NCI-H460 (cell line): ENCODE data around the gene CEACAM21. TPM values are rescaled to one million over a fixed set of nuclear protein-coding genes. Genes with fewer than 3 reads are reported as not detected.

ENCODE experiments used
- DNase-seq: peaks from one replicate; pipeline ENCODE4 v3.0.0-alpha.2; 2016; ENCODE audit warnings: low read depth; ENCODE audit errors: extremely low read depth
- total RNA-seq: library from RNA; depleted of rRNA; stranded (reverse); fragments of >200 nt; shearing (Covaris generic); gene quantifications from 2 replicates; pipeline ENCODE4 v1.2.3, GENCODE V29; 2014

Gene CEACAM21
- total RNA-seq, 1 experiment from 2014 or later: not detected

DNA sequence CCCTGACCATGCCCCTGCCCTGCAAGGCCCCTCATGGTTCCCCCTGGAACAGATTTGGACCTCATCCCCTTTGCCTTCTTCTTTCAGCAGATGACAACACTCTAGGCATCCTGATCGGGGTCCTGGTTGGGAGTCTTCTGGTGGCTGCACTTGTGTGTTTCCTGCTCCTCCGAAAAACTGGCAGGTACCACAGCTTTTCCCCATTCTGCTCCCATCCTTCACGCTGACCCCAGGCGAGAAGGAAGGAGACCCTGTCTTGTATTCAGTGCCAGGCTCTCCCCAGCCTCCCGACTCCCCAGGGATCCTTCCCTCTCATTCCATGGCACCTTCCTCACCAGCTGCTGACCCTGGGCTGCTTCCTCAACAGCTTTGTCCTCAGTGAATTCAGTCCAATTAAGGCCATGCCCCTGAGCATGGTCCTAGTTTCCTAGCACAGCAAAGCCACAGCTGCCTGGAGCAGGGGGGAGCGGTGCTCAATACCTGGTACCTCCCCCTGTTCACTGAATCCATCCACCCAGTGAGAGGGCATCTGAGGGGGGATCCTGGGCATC lies 8.4 kb downstream of the CEACAM21 start:
- DNase-seq: no peak

GRCh38 chr19:41584931-41585330 lies 9.0 kb downstream of the CEACAM21 start:
- DNase-seq: no peak

- DNase-seq: no peak
Observed at GRCh38 chr19:41586064-41586463, 10.1 kb downstream of the CEACAM21 start.

GRCh38 chr19:41587101-41587837 lies 11.3 kb downstream of the CEACAM21 start:
- DNase-seq: no peak

DNA sequence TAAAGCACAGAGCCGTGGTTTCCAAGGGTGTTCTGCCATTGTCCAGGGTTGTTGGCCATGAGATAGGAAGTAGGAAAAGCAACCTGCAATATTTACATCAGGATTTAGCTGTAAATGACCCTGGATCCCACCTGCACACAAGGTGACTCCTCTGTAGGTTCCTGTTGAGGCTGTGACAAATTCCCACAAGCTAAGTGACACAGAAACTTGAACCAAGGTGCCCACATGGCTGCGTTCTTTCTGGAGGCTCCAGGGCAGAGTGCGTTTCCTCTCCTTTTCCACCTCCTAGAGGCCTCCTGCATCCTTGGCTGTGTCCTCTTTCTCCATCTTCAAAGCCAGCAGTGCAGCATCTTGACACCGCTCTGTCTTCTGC lies 11.9 kb downstream of the CEACAM21 start:
- no peak for DNase-seq

- peak; percentile 23 for DNase-seq
Observed at GRCh38 chr19:41588497-41589209, 12.7 kb downstream of the CEACAM21 start.

DNA sequence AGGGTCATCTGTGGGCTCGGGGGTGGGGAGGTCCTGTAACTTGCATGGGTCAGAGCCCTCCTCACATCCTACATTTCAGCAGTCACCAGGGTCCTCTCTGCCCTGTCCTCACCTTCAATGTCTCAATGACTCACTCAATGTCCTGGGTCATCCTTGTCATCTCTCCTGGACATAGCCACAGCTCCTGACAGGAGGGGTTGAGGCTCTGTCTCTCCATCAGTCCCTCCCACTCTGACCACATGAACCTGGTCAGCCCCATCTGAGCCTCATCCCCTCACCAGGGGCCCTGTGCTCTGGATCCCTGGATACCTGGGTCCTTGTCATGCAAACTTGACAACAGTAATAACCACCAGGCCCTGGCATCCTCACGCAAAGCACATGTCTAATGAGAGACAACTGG lies 13.4 kb downstream of the CEACAM21 start:
- DNase-seq: no peak

DNA sequence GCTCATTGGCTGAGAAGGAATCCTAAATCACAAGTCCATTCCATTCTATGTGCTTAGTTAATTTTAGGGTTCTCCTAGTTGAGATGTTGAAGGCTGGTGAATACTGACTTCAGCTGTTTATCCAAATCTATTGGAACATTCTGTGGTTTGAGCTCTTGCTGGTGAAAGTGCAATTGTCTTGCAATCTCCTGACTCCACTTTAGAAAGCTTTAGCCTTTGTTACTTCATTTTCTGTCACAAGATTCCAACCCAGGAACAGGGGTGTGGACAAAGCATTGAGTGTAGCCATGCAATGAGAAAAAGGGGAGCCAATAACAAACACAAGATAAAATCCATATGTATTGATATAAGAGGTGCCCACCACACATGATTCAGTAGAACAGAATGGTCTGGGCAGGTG lies 15.0 kb downstream of the CEACAM21 start:
- DNase-seq: no peak

DNA sequence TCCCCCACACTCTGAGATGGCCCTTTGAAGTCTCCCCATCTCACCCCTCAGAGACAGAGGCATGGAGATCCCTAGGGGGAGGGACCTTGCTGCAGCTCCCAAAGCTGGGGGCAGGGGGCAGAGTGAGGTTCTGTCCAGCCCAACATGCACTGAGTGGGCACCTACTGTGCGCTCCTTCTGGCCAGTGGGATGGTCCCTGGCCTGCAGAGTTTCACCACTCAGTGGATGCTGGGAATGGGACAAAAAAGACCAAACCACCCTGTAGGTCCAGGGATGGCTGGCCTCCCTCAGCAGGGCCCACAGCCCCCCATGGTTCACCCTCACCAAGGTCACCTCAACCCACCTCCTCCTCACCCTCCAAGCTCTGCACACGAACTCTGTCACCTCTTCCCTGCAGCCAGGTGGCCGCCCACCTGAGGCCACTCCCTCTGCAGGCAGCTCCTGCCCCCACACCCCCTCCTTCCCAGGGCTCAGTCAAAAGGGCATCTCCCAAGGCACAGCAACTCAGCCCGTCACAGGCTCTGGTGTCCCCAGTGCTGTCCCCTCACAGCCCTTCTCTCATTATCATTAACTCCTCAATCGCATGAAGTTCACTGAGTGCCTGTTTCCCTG lies 16.1 kb downstream of the CEACAM21 start:
- no peak for DNase-seq

GRCh38 chr19:41595258-41595889 lies 19.4 kb downstream of the CEACAM21 start:
- peak; percentile 68 for DNase-seq

- no peak for DNase-seq
Observed at GRCh38 chr19:41595890-41596280, 19.9 kb downstream of the CEACAM21 start.

DNA sequence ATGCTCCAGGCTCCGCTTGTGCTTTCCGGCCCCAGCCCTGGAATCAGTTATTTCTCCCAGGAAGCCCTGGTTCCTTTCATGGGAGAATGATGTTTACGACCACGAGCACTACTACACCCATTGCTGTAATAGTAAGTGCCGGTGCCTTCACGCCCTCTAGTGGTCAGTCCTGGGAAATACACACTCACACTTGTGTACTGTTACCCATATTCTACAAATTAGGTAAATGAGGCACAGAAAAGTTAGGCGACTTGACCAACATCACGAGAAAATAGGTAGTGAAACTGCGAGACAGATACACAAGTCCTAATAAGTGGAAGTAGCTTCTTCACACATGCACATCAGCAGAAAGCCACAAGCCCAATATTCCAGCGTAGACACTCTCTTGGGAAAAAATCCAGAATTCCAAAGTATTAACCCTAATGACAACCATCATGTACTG lies 21.7 kb downstream of the CEACAM21 start:
- peak; percentile 50 for DNase-seq

DNA sequence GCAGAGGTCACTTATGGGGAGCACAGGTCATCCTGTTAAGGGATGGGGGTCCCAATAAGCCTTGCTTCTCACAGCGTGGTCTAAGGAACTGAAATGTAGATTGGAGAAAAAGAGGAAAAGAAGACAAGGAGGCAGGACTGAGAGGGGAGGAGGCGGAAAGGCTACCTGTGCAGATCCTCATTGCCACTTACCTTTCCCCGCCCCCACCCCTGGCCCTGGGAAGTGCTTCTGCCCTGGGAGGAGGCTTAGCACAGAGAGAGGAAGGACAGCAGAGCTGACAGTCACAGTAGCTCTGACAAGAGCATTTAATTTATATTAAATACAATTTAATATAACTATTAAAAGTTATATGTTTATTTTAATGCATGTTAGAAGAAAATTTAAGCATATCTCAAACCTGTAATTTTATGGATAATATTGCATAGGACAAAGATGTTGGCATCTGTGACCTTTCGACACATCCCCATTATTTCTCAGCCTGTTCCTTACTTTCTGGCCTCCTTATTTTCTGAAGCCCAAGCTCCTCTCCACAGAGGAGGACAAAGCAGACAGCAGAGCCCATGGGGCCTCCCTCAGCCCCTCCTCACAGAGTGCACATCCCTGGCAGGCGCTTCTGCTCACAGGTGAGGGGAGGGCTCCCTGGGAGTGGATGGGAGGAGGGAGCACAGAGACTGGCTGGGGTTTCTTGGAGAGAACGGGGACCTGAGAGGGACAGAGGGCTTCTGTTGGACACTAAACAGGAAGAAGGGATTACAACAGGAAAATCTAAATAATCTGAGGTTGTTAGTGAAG lies 23.4 kb downstream of the CEACAM21 start:
- DNase-seq: no peak

GRCh38 chr19:41601771-41602170 lies 25.8 kb downstream of the CEACAM21 start:
- no peak for DNase-seq

- DNase-seq: no peak
Observed at GRCh38 chr19:41604831-41605230, 28.9 kb downstream of the CEACAM21 start.

DNA sequence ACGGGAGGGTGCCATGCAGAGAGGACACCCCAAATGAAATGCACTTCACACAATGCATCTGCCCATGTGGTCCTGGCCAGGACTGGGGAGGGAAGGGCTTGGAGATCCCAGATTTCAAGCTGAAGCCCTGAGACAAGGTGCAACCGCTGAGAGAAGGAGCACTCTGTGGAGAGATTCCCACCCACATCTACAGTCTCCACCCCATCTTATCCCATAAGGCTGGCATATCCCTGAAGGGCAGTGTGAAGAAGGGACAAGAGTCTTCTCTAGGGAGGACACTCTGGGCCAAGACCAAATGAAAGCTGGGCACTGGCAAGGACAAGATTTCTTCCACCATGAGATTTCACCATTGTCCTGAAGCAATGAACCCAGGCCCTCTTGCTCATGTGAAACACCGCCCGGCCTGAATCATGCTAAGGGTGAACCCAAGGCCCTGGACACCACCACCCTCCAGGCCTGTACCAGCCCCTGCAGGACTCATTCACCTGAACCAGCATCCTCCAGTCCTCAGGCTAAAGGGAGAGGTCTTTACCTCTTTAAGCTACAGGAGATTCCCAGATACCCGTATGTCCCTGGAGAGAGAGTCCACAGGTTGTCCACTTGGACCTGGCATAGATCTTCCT lies 30.4 kb downstream of the CEACAM21 start:
- no peak for DNase-seq

DNA sequence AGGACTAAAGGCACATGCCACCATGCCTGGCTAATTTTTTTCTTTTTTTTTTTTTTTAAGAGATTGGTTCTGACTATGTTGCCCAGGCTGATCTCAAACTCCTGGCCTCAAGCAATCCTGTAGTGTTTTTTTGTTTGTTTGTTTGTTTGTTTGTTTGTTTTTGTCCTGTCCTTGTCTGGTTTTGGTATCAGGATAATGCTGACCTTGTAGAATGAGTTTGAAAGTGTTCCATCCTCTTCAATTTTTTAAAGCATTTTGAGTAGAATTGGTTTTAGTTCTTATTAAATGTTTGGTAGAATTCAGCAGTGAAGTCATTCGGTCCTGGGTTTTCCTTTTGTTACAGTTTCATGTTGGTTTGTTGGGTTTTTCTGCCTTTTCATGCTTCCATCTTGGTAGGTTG lies 31.7 kb downstream of the CEACAM21 start:
- DNase-seq: no peak

GRCh38 chr19:41610789-41611188 lies 34.8 kb downstream of the CEACAM21 start:
- no peak for DNase-seq

GRCh38 chr19:41612483-41612882 lies 36.5 kb downstream of the CEACAM21 start:
- DNase-seq: no peak

DNA sequence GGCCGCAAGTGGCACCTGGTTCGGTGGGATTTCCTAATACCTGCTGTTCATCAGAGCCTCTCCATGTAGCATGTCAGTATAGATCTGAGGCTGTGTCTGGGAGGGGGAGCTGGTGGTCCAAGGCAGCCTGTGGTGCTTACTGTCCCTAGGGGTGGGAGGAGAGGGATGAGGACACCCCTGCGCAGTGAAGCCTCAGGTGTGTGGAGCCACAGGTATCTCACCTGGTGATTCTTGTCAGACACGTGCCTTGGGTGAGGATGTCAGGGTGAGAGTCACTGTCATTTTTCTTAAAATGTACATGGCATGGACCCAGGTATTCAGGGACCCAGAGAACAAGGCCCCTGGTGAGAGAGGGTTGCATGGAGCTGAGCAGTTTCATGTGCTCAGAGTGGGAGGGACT lies 39.2 kb downstream of the CEACAM21 start:
- no peak for DNase-seq
